B cell (primary cell): ENCODE results near the gene CDC14A.

Experiments used
- CTCF ChIP-seq: fragments of 200-600 bp; IDR thresholded peaks from one replicate; pipeline ENCODE4 v1.8.0; 2022; ENCODE audit warnings: antibody characterized with exemption, mild to moderate bottlenecking
- EZH2 ChIP-seq: IDR thresholded peaks from 2 replicates; pipeline ENCODE4 v1.6.1; 2012; ENCODE audit warnings: borderline replicate concordance, low read depth, mild to moderate bottlenecking, moderate library complexity, low read length; ENCODE audit not compliant: insufficient read depth, poor library complexity, severe bottlenecking

GRCh38 chr1:100361511-100362089, 9.3 kb downstream of the CDC14A start:
- TF ChIP-seq CTCF (no peak), EZH2 (no peak)
